Brain microvascular endothelial cell (primary cell): ENCODE results near the gene MAST2.

Experiments
- DNase-seq: peaks from one replicate; pipeline ENCODE4 v3.0.0-alpha.2; 2020
- H3K27ac ChIP-seq: fragments of 250-450 bp; sonication (Bioruptor Pico); 2 replicates; pipeline ENCODE4 v1.5.1; 2020; ENCODE audit warnings: mild to moderate bottlenecking, moderate library complexity
- H3K27me3 ChIP-seq: fragments of 250-450 bp; sonication (Bioruptor Pico); replicated peaks from 2 replicates; pipeline ENCODE4 v1.5.1; 2020; ENCODE audit warnings: mild to moderate bottlenecking
- H3K36me3 ChIP-seq: fragments of 250-450 bp; sonication (Bioruptor Pico); replicated peaks from 2 replicates; pipeline ENCODE4 v1.5.1; 2020; ENCODE audit warnings: mild to moderate bottlenecking
- H3K4me3 ChIP-seq: 2 replicates; pipeline ENCODE4 v1.5.1; 2011; ENCODE audit warnings: low read depth, mild to moderate bottlenecking, control low read depth, low read length, moderate library complexity
- in situ Hi-C: cut with HindIII; loops from 2 replicates; pipeline ENCODE4 v1.10.0; 2017; ENCODE audit warnings: low sequenced_read_pairs, low pct_ligation_motif_present
- TF ChIP-seq, protein P1 (sequence below): IDR thresholded peaks from 2 replicates; pipeline ENCODE4 v1.5.1; 2011; ENCODE audit warnings: low read depth, mild to moderate bottlenecking, moderate library complexity, low read length, control low read depth, inconsistent platforms; ENCODE audit errors: missing control alignments

The MAST2 gene

DNA sequence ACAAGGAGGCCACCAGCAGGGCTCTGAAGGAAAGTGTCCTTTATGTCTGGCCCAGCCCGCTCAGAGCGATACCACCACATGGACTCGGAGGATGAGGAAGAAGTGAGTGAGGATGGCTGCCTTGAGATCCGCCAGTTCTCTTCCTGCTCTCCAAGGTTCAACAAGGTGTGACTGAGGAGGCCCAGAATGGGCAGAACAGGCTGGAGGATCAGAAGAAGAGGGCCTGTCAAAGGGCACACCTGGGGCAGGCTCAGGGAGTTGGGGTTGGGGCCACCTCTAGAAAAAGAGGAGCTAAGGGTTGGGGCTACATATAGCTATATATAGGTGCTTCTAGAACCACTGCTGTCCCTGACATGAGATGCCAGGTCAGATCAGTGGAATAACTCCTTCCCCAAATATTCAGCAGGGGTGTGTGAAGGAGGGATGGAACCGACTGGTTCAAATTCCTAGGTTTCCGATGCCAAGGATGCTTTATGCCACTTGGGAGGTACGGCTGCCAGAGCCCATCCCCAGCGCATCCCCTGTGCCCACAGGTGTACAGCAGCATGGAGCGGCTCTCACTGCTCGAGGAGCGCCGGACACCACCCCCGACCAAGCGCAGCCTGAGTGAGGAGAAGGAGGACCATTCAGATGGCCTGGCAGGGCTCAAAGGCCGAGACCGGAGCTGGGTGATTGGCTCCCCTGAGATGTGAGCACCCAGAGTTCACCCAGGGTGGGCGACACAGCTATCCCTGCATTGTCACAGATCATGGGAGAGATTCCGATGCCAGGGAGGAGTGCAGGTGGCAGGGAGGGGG, 226.9 kb downstream of the MAST2 start:
- H3K36me3 ChIP-seq, result peaks cover 5% of the 10 kb centered on the region
- H3K27ac ChIP-seq, result no peak overlapping the region
- in situ Hi-C loops, result loop anchor here (10.0 kb wide), 1 partner anchor 155 kb away; no protein-coding TSS in a partner anchor
- no peak overlapping the region for H3K4me3 ChIP-seq
- TF ChIP-seq, protein P1, sequence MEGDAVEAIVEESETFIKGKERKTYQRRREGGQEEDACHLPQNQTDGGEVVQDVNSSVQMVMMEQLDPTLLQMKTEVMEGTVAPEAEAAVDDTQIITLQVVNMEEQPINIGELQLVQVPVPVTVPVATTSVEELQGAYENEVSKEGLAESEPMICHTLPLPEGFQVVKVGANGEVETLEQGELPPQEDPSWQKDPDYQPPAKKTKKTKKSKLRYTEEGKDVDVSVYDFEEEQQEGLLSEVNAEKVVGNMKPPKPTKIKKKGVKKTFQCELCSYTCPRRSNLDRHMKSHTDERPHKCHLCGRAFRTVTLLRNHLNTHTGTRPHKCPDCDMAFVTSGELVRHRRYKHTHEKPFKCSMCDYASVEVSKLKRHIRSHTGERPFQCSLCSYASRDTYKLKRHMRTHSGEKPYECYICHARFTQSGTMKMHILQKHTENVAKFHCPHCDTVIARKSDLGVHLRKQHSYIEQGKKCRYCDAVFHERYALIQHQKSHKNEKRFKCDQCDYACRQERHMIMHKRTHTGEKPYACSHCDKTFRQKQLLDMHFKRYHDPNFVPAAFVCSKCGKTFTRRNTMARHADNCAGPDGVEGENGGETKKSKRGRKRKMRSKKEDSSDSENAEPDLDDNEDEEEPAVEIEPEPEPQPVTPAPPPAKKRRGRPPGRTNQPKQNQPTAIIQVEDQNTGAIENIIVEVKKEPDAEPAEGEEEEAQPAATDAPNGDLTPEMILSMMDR, result no peak
- H3K27me3 ChIP-seq, result no peaks in the 10 kb centered on the region
- DNase-seq, result no peak

DNA sequence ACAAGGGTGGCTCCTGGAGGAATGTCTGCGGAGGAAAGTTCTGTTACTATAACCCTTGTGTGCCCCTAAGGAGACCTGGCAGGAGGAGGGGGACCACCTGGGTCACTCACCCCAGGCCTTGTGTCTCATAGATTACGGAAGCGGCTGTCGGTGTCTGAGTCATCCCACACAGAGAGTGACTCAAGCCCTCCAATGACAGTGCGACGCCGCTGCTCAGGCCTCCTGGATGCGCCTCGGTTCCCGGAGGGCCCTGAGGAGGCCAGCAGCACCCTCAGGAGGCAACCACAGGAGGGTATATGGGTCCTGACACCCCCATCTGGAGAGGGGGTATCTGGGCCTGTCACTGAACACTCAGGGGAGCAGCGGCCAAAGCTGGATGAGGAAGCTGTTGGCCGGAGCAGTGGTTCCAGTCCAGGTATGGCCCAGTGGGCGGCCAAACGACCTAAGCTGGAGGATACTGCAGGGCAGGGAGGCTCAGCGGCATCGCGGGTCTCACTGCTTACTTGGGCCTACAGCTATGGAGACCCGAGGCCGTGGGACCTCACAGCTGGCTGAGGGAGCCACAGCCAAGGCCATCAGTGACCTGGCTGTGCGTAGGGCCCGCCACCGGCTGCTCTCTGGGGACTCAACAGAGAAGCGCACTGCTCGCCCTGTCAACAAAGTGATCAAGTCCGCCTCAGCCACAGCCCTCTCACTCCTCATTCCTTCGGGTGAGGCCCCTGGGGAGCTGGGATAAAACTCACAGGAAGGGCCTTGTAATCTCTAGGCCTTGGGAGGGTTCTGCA, 227.7 kb downstream of the MAST2 start:
- H3K4me3 ChIP-seq, result no peak overlapping the region
- TF ChIP-seq, protein P1, result no peak
- no peaks in the 10 kb centered on the region for H3K27me3 ChIP-seq
- H3K36me3 ChIP-seq, result peaks cover 5% of the 10 kb centered on the region
- in situ Hi-C loops, result loop anchor here (10.0 kb wide), 1 partner anchor 154 kb away; no protein-coding TSS in a partner anchor
- no peak overlapping the region for H3K27ac ChIP-seq
- peak; percentile 48 for DNase-seq

- in situ Hi-C loops, result loop anchor here (10.0 kb wide), 1 partner anchor 150 kb away; no protein-coding TSS in a partner anchor
- H3K4me3 ChIP-seq, result no peak overlapping the region
- H3K27ac ChIP-seq, result no peak overlapping the region
- TF ChIP-seq, protein P1, result peak; percentile 4
- no peak for DNase-seq
- peaks cover 5% of the 10 kb centered on the region for H3K36me3 ChIP-seq
- no peaks in the 10 kb centered on the region for H3K27me3 ChIP-seq
Measured at GRCh38 chr1:46034601-46035516, 231.4 kb downstream of the MAST2 start.

DNA sequence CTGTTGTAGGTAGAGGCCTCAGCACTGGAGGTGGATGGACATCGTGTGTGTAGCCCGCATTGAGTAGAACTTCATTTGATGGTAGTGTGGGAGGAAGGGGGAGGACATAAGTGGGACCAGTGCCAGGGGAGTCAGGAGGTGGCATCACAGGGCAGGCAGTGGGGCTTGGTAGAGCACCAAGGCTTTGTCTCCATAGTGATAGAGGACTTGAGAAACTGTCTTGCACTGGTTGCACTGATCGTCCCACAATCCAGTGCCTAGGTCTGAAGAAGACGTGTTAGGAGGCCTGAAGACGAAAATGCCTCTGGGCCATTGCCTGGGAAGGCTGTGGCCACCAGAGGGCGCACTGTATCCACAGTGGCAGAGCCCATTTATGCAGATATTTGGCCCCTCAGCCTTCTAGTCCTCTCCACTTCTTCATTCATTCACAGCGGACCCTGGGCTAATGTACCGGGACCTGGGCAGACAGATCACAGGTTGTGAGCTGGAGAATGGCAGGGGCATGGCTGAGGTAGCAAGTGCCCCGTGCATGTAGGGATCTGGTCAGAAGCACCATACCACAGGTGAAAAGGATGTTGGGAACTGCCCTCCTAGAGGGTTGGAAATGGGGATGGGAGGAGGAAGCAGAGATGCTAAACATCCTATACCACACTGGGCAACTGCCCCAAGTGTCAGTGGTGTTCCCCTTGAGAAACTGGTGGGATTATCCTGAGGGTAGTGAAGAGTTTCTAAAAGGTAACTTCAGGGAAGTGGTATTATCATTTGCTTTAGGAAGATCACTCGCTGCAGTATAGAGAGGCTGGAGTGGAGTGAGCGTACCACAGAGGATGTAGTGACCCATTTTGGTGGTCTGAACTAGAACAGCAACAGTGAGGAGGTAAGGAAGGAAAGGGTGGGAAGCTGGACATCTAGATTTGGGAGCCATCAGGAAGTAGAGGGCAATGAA, 233.8 kb downstream of the MAST2 start:
- no peak overlapping the region for H3K4me3 ChIP-seq
- in situ Hi-C loops, result loop anchor here (10.0 kb wide), 1 partner anchor 148 kb away; no protein-coding TSS in a partner anchor
- TF ChIP-seq, protein P1, result peak; percentile 97
- H3K27me3 ChIP-seq, result no peaks in the 10 kb centered on the region
- DNase-seq, result peak; percentile 86
- no peak overlapping the region for H3K27ac ChIP-seq
- H3K36me3 ChIP-seq, result peaks cover 2% of the 10 kb centered on the region
